ENCODE measurements around the gene SLC45A3. TPM values are rescaled to one million over a fixed set of nuclear protein-coding genes. Genes with fewer than 3 reads are reported as not detected.
A peak's percentile ranks its signal among the peaks of the same experiment; 100 is the strongest.

The SLC45A3 gene
- total and polyA plus RNA-seq, 3 donors from 2014 or later = 4.5 to 8.9 (median 7.3) TPM

GRCh38 chr1:205687242-205687641, 6.9 kb upstream of the SLC45A3 start:
- Histone ChIP-seq H3K4me1 (no peaks in the 10 kb centered on the region), H3K9me3 (no peaks in the 10 kb centered on the region), H3K27me3 (no peaks in the 10 kb centered on the region), H3K4me3 (no peak overlapping the region), H3K27ac (no peak overlapping the region), H3K36me3 (ENCODE audit: low read depth, missing control alignments) (no peaks in the 10 kb centered on the region)
- DNase-seq = no peak
- no peak for TF ChIP-seq POLR2A (IDR thresholded peaks at IDR 0.05)
- no peak for TF ChIP-seq CTCF (IDR thresholded peaks at IDR 0.05)
- WGBS, 2 donors = 73 to 78% methylated on average over 2 of the region's 2 CpGs
- intact Hi-C loops (cut with DNase I; ENCODE audit: low total_unique reads) = no loop called here

- no peak for DNase-seq
- Histone ChIP-seq H3K9me3 (no peaks in the 10 kb centered on the region), H3K4me3 (no peak overlapping the region), H3K27me3 (no peaks in the 10 kb centered on the region), H3K27ac (no peak overlapping the region), H3K36me3 (ENCODE audit: low read depth, missing control alignments) (no peaks in the 10 kb centered on the region), H3K4me1 (peaks cover 22% of the 10 kb centered on the region)
- intact Hi-C loops (cut with DNase I; ENCODE audit: low total_unique reads) = no loop called here
- TF ChIP-seq CTCF (IDR thresholded peaks at IDR 0.05) = no peak
- TF ChIP-seq POLR2A (IDR thresholded peaks at IDR 0.05) = no peak
- WGBS, 2 donors = 69 to 83% methylated on average over 3 of the region's 3 CpGs
Measured at GRCh38 chr1:205681364-205681763, 1.1 kb upstream of the SLC45A3 start.

GRCh38 chr1:205678286-205679111, 1.8 kb downstream of the SLC45A3 start:
- H3K27ac ChIP-seq = peak overlapping the region; percentile 39 to 63
- 19 to 20% methylated on average over 8 to 10 of the region's 10 CpGs for WGBS, 2 donors
- DNase-seq = peak; percentile 64

GRCh38 chr1:205677167-205677566, 3.1 kb downstream of the SLC45A3 start:
- H3K27ac ChIP-seq = no peak overlapping the region
- no peak for DNase-seq
- WGBS, 2 donors = 64 to 74% methylated on average over 5 of the region's 5 CpGs
- H3K4me3 ChIP-seq = no peak overlapping the region
- TF ChIP-seq POLR2A (IDR thresholded peaks at IDR 0.05) = no peak
- no peak for TF ChIP-seq CTCF (IDR thresholded peaks at IDR 0.05)
- intact Hi-C loops (cut with DNase I; ENCODE audit: low total_unique reads) = no loop called here
- H3K36me3 ChIP-seq (ENCODE audit: low read depth, missing control alignments) = no peaks in the 10 kb centered on the region
- H3K9me3 ChIP-seq = no peaks in the 10 kb centered on the region
- peaks cover 36% of the 10 kb centered on the region for H3K4me1 ChIP-seq
- no peaks in the 10 kb centered on the region for H3K27me3 ChIP-seq

More at GRCh38 chr1:205678286-205679111, 1.8 kb downstream of the SLC45A3 start:
- no peaks in the 10 kb centered on the region for H3K9me3 ChIP-seq
- intact Hi-C loops (cut with DNase I; ENCODE audit: low total_unique reads) = no loop called here
- no peaks in the 10 kb centered on the region for H3K36me3 ChIP-seq (ENCODE audit: low read depth, missing control alignments)
- peaks cover 22% of the 10 kb centered on the region for H3K4me1 ChIP-seq
- H3K27me3 ChIP-seq = no peaks in the 10 kb centered on the region
- no peak for TF ChIP-seq POLR2A (IDR thresholded peaks at IDR 0.05)
- no peak for TF ChIP-seq CTCF (IDR thresholded peaks at IDR 0.05)
- H3K4me3 ChIP-seq = peak overlapping the region in 1 of 2 donors; percentile 69

GRCh38 chr1:205676597-205676996, 3.7 kb downstream of the SLC45A3 start:
- WGBS, 2 donors = 61 to 63% methylated on average over 3 of the region's 3 CpGs
- no peak overlapping the region for H3K27ac ChIP-seq
- H3K4me1 ChIP-seq = peaks cover 36% of the 10 kb centered on the region
- DNase-seq = no peak
- no peaks in the 10 kb centered on the region for H3K36me3 ChIP-seq (ENCODE audit: low read depth, missing control alignments)
- no peak for TF ChIP-seq CTCF (IDR thresholded peaks at IDR 0.05)
- no peak for TF ChIP-seq POLR2A (IDR thresholded peaks at IDR 0.05)
- no peaks in the 10 kb centered on the region for H3K27me3 ChIP-seq
- no peak overlapping the region for H3K4me3 ChIP-seq
- intact Hi-C loops (cut with DNase I; ENCODE audit: low total_unique reads) = no loop called here
- H3K9me3 ChIP-seq = no peaks in the 10 kb centered on the region
